ENCODE measurements around the gene KAT14.
"Not testable (repeated sequence)": the region's sequence is repeated elsewhere in the genome, so short reads cannot be mapped to it uniquely, and the experiment has no call there.

Gene KAT14

GRCh38 chr20:18137412-18138265 lies at the start of gene KAT14, which contains the start of gene PET117:
KAT14 (plus strand) TSS chr20:18137863; CDS start chr20:18142661, 4,798 bp downstream.
PET117 (plus strand) TSS chr20:18137863; CDS start chr20:18137956, 93 bp downstream.
- peak; percentile 88 for DNase-seq (ENCODE audit: low read depth in 2 of 2)

GRCh38 chr20:18088298-18088697 lies 49.4 kb upstream of the KAT14 start:
- DNase-seq (ENCODE audit: low read depth in 2 of 2): not testable (repeated sequence)

DNA sequence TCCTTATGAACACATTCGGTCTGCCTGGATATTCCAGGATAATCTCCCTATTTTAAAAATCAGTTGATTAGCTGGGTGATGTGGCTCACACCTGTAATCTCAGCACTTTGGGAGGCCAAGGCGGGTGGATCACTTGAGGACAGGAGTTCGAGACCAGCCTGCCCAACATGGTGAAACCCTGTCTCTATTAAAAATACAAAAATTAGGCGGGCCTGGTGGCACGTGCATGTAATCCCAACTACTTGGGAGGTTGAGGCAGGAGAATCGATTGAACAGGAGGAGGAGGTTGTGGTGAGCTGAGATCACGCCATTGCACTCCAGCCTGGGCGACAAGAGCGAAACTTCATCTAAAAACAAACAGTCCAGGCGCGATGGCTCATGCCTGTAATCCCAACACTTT lies 48.8 kb upstream of the KAT14 start:
- DNase-seq (ENCODE audit: low read depth in 2 of 2): not testable (repeated sequence)

DNA sequence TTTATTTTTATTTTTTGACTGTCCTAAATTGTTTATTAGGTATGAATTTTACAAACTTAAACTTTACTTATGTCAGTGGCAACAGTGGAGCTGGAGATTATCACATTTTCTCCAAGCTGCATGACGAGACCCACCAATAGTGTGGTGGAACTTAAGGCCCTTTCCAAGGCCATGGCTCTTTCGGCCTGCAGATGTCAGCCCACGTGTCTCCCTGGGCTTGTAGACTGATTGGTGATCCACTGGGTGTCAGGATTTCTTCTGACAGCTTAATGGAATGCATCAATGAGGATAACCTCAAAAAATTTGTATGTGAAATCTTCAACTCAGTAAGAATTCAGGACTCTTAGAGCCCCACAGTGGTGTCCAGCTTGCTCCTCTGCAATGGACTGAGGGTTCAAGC lies 47.6 kb upstream of the KAT14 start:
- DNase-seq (ENCODE audit: low read depth in 2 of 2): no peak

- no peak for DNase-seq (ENCODE audit: low read depth in 2 of 2)
Measured at GRCh38 chr20:18090477-18090876, 47.2 kb upstream of the KAT14 start.

DNA sequence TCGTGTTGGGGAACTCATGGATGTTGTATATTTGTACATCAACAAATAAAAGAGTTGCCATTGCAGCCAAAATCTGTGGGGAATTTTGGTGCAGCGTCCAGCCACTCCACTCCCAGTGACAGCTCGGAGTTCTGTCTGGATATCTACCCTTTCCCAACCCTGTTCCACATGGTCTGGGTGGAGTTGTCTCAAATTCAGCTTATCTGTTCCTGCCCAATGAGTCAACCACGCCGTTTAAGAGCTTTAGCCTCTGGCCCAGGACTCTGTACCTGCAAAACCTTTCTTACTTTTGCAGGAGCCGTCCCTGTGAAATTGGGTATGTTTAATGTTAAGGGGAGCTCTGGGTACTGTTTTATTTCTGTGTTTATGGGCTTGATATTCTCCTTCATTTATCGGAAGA lies 46.0 kb upstream of the KAT14 start:
- no peak for DNase-seq (ENCODE audit: low read depth in 2 of 2)

DNA sequence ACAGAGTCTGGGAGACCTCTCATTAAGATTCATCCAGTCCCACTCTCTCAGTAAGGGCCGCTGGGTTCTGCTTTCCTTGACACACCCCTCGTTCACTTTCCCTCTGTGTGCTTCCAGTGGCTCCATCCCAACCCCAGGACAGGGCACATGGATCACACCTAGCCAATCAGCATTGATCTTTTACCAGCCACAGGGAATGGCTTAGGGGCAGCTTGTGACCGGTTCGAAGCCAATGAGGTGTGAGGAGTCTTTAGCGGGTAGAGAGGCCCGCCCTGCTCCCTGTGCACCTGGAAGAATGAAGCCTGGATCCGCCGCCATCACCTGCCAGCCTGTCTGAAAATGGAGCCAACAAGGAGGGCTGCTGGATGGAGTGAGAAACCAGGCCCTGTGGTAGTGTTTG lies 44.8 kb upstream of the KAT14 start:
- DNase-seq (ENCODE audit: low read depth in 2 of 2): no peak

DNA sequence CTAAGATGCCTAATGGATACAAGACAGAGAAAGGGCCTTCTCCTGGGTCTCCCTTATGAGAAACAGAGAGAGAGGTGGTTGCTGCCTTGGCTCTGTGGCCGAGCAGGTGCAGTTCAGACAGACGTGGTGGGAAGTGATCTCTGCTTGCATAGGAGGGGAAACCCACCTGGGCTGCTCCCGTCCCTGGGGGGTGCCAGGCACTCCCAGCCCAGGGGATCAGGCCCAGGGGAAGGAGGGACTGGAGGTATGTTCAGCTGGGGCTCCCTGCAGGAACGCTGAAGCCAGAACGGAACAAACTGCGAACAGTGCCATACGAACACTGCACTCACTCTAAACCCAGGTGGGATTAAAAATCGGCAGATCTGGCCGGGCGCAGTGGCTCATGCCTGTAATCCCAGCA lies 44.3 kb upstream of the KAT14 start:
- DNase-seq (ENCODE audit: low read depth in 2 of 2): no peak

GRCh38 chr20:18094191-18094590 lies 43.5 kb upstream of the KAT14 start:
- no peak for DNase-seq (ENCODE audit: low read depth in 2 of 2)

GRCh38 chr20:18100569-18100968 lies 37.1 kb upstream of the KAT14 start:
- DNase-seq (ENCODE audit: low read depth in 2 of 2): not testable (repeated sequence)

- no peak for DNase-seq (ENCODE audit: low read depth in 2 of 2)
Measured at GRCh38 chr20:18101125-18101810, 36.4 kb upstream of the KAT14 start.

GRCh38 chr20:18103497-18103896 lies 34.2 kb upstream of the KAT14 start:
- DNase-seq (ENCODE audit: low read depth in 2 of 2): no peak

GRCh38 chr20:18108326-18108725 lies 29.3 kb upstream of the KAT14 start:
- DNase-seq (ENCODE audit: low read depth in 2 of 2): no peak

DNA sequence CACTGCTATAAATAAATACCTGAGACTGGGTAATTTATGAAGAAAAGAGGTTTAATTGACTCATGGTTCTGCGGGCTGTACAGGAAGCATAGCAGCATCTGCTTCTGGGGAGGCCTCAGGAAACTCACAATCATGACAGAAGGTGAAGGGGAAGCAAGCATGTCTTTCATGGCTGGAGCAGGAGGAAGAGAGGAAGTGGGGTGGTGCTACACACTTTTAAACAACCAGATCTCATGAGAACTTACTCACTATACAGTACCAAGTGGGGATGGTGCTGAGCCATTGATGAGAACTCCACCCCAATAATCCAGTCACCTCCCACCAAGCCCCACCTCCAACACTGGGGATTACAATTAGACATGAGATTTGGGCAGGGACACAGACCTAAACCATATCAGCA lies 9.1 kb upstream of the KAT14 start:
- DNase-seq (ENCODE audit: low read depth in 2 of 2): not testable (repeated sequence)

DNA sequence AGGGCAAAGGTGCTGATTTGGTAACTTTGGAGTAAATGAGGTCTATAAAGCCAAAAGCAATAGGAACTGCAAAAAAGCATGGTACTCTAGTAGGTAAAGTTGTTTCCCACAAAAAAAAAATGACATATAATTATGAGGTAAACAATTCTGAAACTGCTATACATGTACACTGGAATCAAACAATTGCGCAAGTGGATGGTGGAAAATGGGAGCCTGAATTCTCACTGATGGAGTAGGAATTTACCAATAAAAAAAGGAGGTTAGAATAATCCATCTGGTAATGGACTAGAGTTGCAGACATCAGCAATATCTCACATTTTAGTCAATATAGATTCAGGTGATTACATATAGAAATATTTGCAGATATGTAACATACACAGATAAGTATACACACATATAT lies 5.0 kb upstream of the KAT14 start:
- DNase-seq (ENCODE audit: low read depth in 2 of 2): no peak

DNA sequence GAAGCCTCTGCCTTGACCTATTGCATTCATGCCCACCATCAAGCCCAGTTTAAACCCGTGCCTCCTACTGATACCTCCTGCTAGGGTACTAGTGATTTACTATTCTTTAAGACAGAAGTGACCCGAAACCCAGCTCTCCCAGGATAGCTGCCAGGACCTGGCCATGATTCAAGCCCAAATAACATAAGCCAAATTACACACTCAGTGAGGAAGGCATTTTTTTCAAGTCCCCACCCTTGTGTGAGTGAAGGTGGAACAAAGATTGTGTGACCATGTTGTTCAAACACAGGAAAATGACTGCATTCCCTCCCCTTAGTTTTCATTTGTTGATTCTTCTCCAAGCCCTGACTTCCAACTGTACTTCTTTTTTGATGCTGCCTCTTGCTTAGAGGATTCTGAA lies 3.7 kb upstream of the KAT14 start:
- no peak for DNase-seq (ENCODE audit: low read depth in 2 of 2)

DNA sequence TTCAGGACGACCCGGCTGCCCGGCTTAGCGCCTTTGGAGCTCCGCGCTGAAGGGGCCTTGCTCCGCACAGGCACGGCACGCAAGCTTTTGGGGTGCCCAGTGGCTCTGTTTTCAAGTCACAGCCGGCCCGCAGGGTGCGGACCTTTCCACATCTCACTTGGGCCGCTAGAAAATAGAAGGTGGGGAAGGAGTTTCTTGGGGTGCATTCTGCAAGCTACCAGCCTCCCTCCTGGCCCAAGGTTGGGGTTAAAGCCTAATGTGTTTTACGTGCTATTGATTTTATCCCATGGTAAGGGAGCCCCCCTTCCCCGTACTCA lies 561 bp downstream of the KAT14 start:
- DNase-seq (ENCODE audit: low read depth in 2 of 2): no peak

DNA sequence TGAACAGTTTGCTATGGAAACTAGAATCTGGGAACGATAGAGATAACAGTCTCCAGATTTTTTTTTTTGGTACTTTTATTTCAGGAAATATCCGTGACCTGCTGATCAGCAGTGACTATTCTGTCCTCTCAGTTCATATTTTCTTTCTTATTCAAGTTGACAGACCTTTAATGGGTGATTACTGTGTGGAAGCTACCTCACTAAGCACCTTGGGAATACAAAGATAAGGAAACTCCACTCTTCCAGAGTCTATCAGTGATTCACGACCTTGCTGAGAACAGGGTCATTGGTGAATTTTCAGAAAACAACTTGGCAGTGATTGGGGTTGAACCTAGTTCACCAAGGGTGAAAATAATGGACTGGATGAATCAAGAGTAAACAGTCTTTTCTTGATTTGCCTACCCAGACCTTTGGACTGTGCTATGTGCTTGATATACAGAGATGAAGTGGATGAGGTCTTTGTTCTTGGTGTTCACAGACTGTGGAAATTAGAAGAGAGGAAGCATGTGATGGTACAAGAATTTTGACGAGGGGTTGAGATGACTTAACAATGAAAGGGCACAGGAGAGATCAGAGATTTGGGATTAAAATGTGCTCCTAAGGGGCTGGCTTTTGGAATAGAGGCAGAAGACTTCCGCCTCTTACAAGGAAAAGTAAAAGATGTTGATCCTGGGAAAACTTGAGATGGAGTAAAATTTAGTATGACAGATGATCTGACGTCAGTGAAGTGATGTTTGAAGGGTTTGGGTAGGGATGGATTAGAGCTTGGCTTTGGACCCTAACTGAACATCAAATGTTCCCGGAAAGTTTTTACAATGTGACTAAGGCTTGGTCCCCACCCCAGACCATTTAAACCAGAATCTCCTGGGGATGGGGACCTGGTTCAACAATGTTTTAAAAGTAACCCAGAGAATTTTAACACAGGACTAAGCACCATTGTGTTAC lies 1.2 kb downstream of the KAT14 start:
- no peak for DNase-seq (ENCODE audit: low read depth in 2 of 2)

DNA sequence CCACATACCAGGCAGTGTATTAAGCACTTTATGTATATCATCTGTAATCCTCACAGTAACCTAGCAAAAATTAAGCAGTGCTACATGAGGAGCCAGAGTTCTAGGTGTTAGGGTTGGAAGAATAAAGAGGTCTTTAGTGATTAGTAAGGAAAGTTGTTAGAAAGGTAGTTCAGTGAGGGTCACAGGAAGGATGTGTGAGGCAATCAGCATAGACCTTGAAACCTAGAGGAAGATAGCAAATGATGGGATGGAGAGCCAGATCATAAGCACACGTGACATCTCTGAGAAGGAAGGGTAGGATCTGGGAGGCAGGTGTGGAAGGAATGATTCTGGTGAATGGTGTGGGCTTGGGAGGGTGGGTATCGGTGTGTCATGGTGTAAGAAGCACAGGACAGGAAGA lies 2.2 kb downstream of the KAT14 start:
- DNase-seq (ENCODE audit: low read depth in 2 of 2): no peak

GRCh38 chr20:18144541-18145099 lies 7.0 kb downstream of the KAT14 start:
- DNase-seq (ENCODE audit: low read depth in 2 of 2): no peak

DNA sequence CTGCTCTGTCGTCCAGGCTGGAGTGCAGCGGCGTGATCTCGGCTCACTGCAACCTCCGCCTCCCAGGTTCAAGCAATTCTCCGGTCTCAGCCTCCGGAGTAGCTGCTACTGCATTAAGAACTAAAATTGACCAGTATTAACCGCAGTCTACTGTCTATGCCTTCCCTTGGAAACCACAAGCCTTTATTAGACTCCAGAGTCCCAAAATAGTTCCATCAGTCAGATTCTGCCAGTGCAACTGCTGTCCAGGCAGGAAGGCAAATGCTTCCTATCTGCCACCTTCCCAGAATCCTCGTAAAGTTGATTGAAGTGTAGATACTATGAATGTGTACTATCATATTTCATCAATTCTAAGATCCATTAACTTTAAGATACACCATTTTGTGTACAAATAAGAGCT lies 16.7 kb downstream of the KAT14 start:
- no peak for DNase-seq (ENCODE audit: low read depth in 2 of 2)

- no peak for DNase-seq (ENCODE audit: low read depth in 2 of 2)
Measured at GRCh38 chr20:18156045-18156444, 18.4 kb downstream of the KAT14 start.
